HG03039 (cell line): ENCODE measurements around the gene SLC30A10.
"Not testable (repeated sequence)": the region's sequence is repeated elsewhere in the genome, so short reads cannot be mapped to it uniquely, and the experiment has no call there.

Experiments
- ATAC-seq: cut with Tn5 transposase; IDR thresholded peaks from one replicate; pipeline ENCODE4 v1.9.1; 2021; ENCODE audit warnings: mild to moderate bottlenecking, moderate library complexity; ENCODE audit not compliant: unreplicated experiment

The SLC30A10 gene

DNA sequence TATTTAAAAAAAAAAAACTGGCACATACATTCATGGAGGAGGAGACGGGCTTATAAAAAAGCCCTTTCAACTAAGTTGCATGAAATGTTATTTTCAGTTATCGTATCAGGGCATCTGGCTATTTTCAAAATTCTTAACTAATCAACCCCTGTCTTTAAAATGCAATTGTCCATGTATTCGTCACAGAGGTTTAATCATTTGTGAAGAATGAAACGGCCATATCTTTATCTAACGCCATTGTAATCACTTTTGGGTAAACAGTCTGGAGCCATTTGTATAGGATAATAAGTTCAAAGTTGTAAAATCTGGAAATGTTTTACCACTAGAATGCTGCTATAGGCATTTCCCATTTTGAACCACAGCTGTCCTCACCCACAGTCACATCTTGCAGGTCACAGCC is 30.4 kb downstream of the SLC30A10 start:
- ATAC-seq, result no peak

DNA sequence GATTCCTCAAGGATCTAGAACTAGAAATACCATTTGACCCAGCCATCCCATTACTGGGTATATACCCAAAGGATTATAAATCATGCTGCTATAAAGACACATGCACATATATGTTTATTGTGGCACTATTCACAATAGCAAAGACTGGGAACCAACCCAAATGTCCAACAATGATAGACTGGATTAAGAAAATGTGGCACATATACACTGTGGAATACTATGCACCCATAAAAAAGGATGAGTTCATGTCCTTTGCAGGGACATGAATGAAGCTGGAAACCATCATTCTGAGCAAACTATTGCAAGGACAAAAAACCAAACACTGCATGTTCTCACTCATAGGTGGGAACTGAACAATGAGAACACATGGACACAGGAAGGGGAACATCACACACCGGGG is 36.1 kb downstream of the SLC30A10 start:
- not testable (repeated sequence) for ATAC-seq

DNA sequence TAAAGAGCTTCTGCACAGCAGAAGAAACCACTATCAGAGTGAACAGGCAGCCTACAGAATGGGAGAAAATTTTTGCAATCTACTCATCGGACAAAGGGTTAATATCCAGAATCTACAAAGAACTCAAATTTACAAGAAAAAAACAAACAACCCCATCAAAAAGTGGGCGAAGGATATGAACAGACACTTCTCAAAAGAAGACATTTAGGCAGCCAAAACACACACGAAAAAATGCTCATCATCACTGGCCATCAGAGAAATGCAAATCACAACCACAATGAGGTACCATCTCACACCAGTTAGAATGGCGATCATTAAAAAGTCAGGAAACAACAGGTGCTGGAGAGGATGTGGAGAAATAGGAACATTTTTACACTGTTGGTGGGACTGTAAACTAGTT is 36.5 kb downstream of the SLC30A10 start:
- ATAC-seq, result not testable (repeated sequence)

DNA sequence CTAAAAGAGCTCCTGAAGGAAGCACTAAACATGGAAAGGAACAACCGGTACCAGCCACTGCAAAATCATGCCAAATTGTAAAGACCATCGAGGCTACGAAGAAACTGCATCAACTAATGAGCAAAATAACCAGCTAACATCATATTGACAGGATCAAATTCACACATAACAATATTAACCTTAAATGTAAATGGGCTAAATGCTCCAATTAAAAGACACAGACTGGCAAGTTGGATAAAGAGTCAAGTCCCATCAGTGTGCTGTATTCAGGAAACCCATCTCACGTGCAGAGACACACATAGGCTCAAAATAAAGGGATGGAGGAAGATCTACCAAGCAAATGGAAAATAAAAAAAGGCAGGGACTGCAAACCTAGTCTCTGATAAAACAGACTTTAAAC is 39.7 kb downstream of the SLC30A10 start:
- not testable (repeated sequence) for ATAC-seq

DNA sequence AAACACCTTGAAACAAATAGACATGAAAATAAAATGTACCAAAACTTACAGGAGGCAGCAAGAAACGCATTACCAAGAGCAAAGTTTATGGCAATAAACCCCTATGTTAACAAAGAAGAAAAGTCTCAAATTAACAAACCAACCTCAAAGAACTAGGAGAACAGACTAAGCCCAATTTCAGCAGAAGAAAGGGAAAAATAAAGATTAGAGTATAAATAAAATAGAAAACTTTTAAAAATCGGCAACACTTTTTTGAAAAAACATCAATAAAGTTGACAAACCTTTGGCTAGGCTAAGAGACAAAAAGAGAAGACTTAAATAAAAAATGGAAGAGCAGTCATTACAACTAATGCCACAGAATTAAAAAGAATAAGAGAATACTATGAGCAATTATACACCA is 42.7 kb downstream of the SLC30A10 start:
- no peak for ATAC-seq

DNA sequence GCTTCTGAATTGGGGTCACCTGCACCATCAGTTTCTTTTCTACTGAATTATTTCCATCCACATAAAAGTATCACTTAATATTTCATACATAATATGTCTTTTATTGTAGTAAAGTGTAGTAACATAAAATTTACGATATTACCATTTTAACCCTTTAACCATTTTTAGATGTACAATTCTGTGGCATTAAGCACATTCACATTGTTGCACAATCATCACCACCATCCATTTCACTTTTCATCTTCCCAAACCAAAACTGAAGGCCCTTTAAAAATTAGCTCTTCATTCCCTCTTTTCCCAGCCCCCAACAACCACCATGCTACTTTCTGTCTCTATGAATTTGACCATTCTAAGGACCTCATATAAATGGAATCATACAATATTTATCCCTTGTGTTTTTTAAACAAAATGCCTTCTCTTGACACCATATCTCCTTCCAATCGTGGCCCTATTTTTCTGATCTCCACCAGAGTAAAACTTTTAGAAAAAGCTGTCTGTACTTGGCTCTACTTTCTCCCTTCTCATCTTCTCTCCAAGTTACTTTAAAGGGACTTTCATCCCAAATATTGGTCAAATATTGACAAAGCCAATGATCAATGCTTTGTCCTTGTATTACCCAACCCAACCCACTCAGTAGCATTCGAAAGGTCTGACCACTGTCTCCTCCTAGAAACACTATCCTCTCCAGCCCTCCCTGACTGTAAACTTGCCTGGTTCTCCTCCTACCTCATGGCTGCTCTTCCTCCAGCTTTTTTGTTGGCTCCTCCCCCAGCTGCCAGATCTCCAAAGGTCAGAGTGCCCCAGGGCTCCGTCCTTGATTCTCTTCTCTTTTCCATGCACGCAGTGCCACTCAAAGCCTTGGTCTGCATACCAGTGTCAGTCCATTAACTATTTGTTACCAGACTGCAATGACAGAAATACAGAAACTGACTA is 44.7 kb downstream of the SLC30A10 start:
- no peak for ATAC-seq

DNA sequence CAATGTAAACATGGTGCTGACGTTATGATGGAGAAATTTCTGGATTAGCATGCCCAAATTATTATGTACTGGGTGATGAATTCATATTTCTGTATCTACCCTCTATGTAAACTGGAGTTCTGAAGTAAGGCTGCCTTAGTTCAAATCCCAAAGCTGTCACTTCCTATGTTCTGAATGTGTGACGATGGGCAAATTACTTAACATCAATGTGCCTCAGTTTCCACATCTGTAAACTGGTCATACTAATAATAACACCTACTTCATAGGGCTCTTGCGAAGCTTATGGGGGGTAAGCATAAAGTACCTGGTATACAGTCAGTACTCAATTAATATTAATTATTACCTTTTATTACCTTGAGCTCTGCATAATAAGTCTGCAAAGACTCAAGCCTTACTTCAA is 45.6 kb downstream of the SLC30A10 start:
- no peak for ATAC-seq

DNA sequence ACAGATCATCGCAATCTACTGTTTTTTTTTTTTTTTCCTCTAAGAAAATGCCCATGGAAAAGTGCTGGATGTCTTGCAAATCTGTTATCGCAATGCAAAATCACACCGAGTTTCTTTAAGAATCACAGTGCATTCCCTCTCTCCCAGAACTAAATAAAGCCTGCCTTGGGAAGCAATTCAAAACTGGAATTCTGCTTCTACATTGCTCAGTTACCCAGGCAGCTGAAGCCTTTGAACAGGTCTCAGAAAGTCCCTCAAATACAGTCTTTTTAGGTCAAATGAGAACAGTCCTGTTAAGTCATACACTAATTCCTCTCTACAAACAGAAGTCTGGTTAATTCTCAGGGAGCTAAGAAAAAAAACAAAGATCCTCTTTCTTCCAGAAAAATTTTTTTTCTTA is 46.3 kb downstream of the SLC30A10 start:
- no peak for ATAC-seq

DNA sequence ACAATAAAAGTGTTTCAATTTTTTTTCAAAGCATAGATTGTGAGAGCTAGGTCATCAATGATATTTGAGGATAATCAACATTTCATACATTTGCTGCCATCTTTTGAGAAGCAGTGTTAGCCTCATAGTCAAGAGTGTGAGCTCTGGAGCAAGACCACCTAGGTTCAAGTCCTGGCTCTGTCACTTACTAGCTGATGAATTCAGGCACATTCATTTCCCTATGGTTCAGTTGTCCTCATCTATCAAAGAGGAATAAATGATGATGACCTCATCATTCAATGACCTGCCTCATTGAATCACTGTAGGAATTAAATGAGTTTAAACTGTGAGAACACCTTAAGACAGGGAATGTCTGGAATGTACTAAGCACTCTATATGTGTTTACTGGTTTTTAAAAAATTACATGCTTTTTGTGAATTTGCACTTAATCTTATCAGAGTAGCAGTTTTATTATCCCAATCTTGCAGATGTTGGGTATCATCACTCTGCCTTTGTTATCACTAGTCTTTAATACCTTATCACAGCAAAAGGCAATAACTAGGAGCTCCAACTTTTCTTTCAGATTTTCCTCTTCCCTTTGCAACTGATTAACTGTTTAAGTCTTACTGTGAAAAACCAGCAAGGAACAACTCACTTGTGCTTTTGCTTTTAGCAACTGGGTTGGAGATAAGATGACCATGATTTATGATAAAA is 47.4 kb downstream of the SLC30A10 start:
- no peak for ATAC-seq

DNA sequence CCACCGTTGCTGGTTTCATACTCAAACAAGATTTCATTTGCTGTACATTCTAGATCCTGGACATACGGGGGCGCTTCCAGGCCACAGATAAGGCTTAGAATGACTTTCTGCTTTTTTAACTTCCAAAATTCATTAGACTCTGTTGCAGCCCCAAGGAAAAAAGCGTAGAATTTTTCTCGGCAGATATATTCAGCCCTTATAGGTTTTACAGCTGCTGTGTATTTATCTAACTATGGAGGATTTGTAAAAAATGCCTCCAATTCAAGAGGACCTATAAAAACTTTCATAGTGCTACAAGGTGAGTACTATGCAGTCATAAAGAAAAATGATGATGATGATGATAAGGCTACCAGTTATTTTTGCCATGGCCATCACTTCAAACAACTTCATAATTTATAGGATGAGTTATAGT is 51.6 kb downstream of the SLC30A10 start:
- ATAC-seq, result no peak

DNA sequence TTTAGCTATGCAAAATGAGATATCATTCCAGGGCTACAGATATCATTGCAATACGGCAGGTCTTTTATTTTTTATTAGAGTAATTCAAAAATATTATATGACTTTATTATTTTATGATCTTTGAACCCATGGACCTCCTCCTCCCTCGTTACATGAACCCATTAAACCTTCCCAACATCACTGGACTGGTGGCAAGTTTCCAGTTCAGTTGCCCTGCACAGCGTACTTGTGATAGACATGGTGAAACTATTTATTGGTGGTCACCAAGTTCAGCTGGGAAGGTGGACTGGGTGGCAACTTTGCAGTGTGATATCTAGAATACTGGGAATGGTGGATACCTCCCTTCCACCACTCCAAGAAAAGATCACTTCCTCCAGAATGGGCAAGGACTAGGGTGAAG is 52.5 kb downstream of the SLC30A10 start:
- ATAC-seq, result no peak

DNA sequence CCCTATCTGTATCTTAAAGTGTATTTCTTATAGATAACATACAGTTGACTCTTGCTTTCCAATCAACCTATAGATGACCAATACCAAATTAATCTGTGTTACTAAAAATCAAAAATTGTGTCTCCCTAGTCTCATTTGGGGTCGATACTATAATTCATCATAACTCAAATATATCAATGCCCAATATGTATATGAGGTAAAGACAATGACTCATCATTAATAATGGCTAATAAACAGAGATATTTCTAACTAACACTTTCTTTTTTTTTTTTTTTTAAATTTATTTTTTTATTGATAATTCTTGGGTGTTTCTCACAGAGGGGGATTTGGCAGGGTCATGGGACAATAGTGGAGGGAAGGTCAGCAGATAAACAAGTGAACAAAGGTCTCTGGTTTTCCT is 55.8 kb downstream of the SLC30A10 start:
- ATAC-seq, result not testable (repeated sequence)

DNA sequence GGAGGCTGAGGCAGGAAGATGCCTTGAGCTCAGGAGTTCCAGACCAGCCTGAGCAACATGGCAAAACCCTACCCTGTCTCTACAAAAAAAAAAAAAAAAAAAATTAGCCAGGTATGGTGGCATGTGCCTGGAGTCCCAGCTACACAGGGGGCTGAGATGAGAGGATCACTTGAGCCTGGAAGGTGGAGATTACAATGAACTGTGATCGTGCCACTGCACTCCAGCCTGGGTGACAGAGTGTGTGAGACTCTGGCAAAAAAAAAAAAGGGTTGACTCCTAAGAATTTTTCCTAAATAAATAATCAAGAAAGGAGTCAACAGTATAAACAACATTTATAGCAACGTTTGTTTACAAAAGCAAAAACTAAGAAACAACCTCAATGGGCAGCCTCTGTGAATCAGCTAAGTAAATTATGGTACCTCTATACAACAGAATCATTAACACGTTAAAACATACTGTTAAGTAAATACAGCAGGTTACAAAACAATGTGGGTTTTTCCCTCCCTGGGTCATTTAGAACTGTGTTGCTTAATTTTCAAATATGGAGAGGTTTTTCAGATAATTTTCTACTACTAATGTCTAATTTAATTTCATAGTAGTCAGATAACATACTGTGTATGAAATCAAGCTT is 56.8 kb downstream of the SLC30A10 start:
- no peak for ATAC-seq

DNA sequence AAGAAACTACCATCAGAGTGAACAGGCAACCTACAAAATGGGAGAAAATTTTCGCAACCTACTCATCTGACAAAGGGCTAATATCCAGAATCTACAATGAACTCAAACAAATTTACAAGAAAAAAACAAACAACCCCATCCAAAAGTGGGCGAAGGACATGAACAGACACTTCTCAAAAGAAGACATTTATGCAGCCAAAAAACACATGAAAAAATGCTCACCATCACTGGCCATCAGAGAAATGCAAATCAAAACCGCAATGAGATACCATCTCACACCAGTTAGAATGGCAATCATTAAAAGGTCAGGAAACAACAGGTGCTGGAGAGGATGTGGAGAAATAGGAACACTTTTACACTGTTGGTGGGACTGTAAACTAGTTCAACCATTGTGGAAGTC is 59.7 kb downstream of the SLC30A10 start:
- ATAC-seq, result not testable (repeated sequence)
